Thymus (tissue), 11 donors: ENCODE results near the gene PRIM1. TPM values are rescaled to one million over a fixed set of nuclear protein-coding genes. Genes with fewer than 3 reads are reported as not detected.
"Not testable (repeated sequence)": the region's sequence is repeated elsewhere in the genome, so short reads cannot be mapped to it uniquely, and the experiment has no call there.

Source experiments
- DNase-seq, 9 donors: peaks; one replicate each; pipeline ENCODE4 v3.0.0-alpha.2; 2013; ENCODE audit warnings: low spot score in 9 of 9, low read depth in 6 of 9, missing footprints in 1 of 9
- H3K27ac ChIP-seq, 2 donors: one replicate each; pipeline ENCODE4 v1.5.1; 2013; ENCODE audit warnings: control low read depth in 1 of 2, low read depth in 1 of 2, low read length in 1 of 2, mild to moderate bottlenecking in 1 of 2, moderate library complexity in 1 of 2
- H3K27me3 ChIP-seq, 2 donors: one replicate each; pipeline ENCODE4 v1.5.1; 2013; ENCODE audit warnings: low read length in 1 of 2; ENCODE audit not compliant: control insufficient read depth in 2 of 2, insufficient read depth in 1 of 2
- H3K36me3 ChIP-seq, 2 donors: one replicate each; pipeline ENCODE4 v1.5.1; 2013; ENCODE audit warnings: low read length in 1 of 2, mild to moderate bottlenecking in 1 of 2, moderate library complexity in 1 of 2; ENCODE audit not compliant: control insufficient read depth in 2 of 2, insufficient read depth in 2 of 2
- H3K4me1 ChIP-seq, 2 donors: one replicate each; pipeline ENCODE4 v1.5.1; 2013; ENCODE audit warnings: low read length in 2 of 2; ENCODE audit not compliant: control insufficient read depth in 2 of 2, insufficient read depth in 2 of 2
- H3K4me3 ChIP-seq, 2 donors: one replicate each; pipeline ENCODE4 v1.5.1; 2013; ENCODE audit warnings: low read length in 2 of 2, control low read depth in 1 of 2, mild to moderate bottlenecking in 1 of 2
- H3K9me3 ChIP-seq, 2 donors: one replicate each; pipeline ENCODE4 v1.5.1; 2013; ENCODE audit warnings: low read length in 1 of 2, mild to moderate bottlenecking in 1 of 2; ENCODE audit not compliant: control insufficient read depth in 2 of 2, insufficient read depth in 1 of 2
- WGBS: extraction: QIAGEN DNeasy Blood & Tissue Kit; methylation state at CpG from one replicate; pipeline ENCODE4 v1.1.7; 2013; 5-methylcytosine and 5-hydroxymethylcytosine counted together
- polyA plus RNA-seq: library from polyadenylated mRNA; stranded (reverse); fragments of 200-250 nt; gene quantifications from one replicate; pipeline ENCODE4 v1.2.3, GENCODE V29; 2013
- total RNA-seq: library from RNA; stranded (reverse); fragments of 120-200 nt; gene quantifications from one replicate; pipeline ENCODE4 v1.2.4, GENCODE V29; 2013
- donor health status: healthy.

PRIM1 gene
- total and polyA plus RNA-seq, 2 donors: 6.9 to 37.6 TPM

DNA sequence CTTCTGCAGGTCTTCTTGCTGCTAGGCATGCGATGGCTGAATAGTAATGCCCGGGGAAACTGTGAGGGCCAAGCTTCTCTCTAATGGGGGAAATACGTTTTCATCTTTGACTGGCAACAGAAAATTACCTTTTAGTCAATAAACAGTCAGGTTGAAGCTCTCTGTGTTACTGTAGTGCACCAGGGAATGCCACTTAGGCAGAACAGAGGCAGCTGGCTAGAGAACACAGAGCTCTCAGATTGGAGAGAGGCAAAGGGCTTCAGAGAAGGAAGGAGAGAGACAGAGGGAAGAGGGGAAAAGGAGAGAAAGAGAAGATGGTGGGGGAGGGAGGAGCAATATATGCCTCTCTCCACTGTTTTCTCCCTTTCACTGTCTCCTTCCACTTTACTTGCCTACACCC is 17.7 kb upstream of the PRIM1 start:
- no peak for DNase-seq
- no peaks in the 10 kb centered on the region for H3K4me1 ChIP-seq
- H3K36me3 ChIP-seq: no peaks in the 10 kb centered on the region
- H3K4me3 ChIP-seq: no peak overlapping the region
- no peak overlapping the region for H3K27ac ChIP-seq
- WGBS: 96% methylated on average over 3 of the region's 3 CpGs
- H3K9me3 ChIP-seq: no peaks in the 10 kb centered on the region
- no peaks in the 10 kb centered on the region for H3K27me3 ChIP-seq

DNA sequence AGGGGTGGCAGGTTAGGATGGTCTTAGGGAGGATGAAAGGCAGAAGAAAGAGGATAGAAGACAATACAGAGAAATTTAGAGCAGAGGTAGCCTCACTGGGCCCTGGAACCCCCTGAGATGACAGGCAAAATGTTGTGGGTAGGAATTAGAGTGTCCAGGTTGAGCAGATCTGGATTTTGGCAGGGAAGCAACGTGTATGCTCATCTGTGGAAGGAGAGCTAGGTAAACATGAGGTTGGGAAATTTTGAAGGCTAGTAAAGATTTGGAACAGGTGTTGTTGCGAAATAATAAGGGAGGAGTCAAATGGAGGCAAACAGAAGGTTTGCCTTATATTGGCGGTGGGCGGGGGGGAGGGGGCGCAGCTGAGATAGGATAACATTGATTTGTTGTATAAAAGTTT is 16.3 kb upstream of the PRIM1 start:
- H3K4me3 ChIP-seq: no peak overlapping the region
- DNase-seq: no peak
- no peak overlapping the region for H3K27ac ChIP-seq
- no peaks in the 10 kb centered on the region for H3K36me3 ChIP-seq
- no peaks in the 10 kb centered on the region for H3K27me3 ChIP-seq
- H3K9me3 ChIP-seq: no peaks in the 10 kb centered on the region
- WGBS: 94% methylated on average over 5 of the region's 5 CpGs
- no peaks in the 10 kb centered on the region for H3K4me1 ChIP-seq

DNA sequence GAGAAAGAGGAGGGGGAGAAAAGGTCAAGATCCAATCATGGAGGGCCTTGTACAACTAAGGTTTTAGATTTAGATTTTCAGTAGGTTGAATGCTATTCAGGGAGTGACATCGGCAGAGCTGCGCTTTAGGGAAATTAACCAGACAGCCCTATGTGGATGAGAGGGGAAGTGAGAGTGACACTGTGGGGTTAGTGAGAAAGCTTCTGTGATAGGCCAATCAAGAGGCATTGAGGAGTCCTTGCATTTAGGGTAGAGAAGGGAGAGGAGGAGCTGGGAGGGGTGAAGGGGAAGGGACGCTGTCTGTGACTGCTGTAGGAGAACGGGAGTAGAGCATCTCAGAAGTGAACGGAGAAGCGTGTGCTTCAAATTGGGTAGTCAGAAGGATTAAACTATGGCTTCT is 14.4 kb upstream of the PRIM1 start:
- WGBS: 86% methylated on average over 6 of the region's 6 CpGs
- H3K36me3 ChIP-seq: no peaks in the 10 kb centered on the region
- H3K27me3 ChIP-seq: no peaks in the 10 kb centered on the region
- H3K4me3 ChIP-seq: no peak overlapping the region
- peak in 1 of 9 donors; percentile 28 for DNase-seq
- H3K4me1 ChIP-seq: no peaks in the 10 kb centered on the region
- no peak overlapping the region for H3K27ac ChIP-seq
- no peaks in the 10 kb centered on the region for H3K9me3 ChIP-seq

DNA sequence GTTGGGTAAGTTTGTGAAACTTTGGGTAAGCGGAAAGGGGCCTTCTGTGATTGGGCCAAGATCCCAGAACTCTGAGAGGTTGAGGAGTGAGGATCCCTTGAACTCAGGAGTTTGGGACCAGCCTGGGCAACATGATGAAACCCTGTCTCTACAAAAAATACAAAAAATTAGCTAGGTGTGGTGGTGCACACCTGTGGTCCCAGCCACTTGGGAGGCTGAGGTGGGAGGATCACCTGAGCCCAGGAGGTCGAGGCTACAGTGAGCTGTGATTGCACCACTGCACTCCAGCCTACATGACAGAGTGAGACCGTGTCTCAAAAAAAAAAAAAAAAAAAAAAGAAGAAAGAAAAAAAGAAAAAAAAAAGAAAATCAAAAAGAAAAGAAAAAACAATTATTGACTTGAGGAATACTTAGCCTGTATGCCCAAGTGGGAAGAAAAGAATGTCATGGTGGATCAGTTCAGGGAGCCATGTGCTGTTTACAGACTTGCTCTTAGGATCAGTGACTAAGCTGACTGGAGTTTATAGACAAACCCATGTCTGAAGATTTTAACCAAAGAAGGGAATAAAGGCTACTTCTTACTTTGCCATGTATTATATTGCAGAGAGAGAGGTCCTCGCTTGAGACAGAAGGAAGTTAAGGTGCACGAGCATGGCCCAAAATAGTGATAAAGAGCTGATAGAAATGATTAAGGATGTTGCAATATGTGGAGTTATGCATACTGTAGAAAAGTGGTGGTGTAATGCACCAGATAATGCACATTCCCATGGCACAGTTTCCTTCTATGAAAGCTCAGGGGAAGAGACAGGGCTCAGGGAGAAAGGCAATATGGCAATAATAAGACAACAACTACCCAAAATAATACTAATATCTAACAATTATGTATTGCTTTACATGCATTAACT is 11.9 kb upstream of the PRIM1 start:
- Histone ChIP-seq H3K36me3 (no peaks in the 10 kb centered on the region), H3K27ac (no peak overlapping the region), H3K9me3 (no peaks in the 10 kb centered on the region), H3K4me3 (no peak overlapping the region), H3K27me3 (no peaks in the 10 kb centered on the region), H3K4me1 (no peaks in the 10 kb centered on the region)
- WGBS: 94% methylated on average over 5 of the region's 5 CpGs
- DNase-seq: no peak

DNA sequence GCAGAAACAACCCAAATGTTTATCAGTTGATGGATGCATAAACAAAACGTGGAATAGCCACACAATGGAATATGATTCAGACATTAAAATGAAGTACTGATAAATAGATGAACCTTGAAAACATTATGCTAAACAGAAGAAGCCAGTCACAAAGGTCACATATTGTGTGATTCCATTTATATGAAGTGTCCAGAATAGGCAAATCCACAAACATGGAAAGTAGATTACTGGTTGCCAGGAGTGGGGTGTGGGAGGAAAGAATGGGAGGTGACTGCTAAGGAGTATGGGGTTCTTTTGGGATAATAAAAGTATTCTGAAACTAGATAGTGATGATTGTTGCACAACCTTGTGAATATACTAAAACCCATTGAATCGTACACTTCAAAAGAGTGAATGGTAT is 9.7 kb upstream of the PRIM1 start:
- DNase-seq: no peak
- H3K36me3 ChIP-seq: no peaks in the 10 kb centered on the region
- 92% methylated on average over 2 of the region's 2 CpGs for WGBS
- H3K9me3 ChIP-seq: no peaks in the 10 kb centered on the region
- peaks cover 0 to 2% of the 10 kb centered on the region in 2 donors for H3K4me1 ChIP-seq
- H3K4me3 ChIP-seq: no peak overlapping the region
- H3K27ac ChIP-seq: no peak overlapping the region
- no peaks in the 10 kb centered on the region for H3K27me3 ChIP-seq

DNA sequence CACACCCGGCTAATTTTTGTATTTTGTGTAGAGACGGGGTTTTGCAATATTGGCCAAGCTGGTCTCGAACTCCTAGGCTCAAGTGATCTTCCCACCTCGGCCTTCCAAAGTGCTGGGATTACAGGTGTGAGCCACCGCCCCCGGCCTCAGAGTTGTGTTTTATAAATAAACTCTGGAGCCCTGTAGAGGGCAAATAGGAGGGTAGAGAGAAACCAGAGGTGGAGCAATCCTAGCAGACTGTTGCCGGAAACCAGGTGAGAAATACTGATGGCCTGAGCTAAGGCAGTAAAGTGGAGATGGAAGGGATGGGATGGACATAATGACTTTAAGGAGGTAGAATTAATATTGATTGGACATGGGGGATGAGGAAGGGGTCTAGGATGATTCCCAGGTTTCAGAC is 8.3 kb upstream of the PRIM1 start:
- 82% methylated on average over 7 of the region's 7 CpGs for WGBS
- Histone ChIP-seq H3K36me3 (no peaks in the 10 kb centered on the region), H3K4me3 (no peak overlapping the region), H3K4me1 (peaks cover 0 to 2% of the 10 kb centered on the region in 2 donors), H3K9me3 (no peaks in the 10 kb centered on the region), H3K27ac (no peak overlapping the region), H3K27me3 (no peaks in the 10 kb centered on the region)
- DNase-seq: no peak

DNA sequence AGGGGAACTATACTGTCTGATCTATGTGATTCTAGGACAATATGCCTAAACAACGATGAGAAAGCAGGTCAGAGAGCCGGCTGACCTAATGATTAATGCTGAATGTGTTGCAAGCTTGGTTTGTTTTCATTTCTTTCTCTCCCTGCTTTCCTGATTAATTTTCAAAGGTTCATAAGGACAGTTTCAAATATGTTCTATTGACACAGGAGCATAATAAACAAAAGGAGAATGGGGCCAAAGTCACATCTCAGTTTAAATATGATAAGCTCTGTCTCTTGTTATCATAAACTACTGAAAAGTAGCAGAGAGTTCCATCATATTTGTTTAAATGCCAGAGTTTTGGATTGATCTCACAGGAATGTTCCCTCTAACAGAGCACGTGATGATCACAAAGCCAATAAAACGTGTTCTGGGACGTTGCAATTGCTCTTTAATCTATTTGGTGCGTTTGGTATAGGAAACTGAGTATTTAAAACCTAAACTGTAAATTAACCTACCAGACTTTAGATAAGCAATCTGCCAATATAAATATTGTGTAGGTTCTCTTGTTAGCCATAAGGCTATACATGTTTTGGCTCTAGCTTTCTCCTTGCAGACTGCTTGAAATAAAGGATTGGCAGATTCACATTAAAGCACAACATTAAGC is 7.3 kb upstream of the PRIM1 start:
- peaks cover 0 to 2% of the 10 kb centered on the region in 2 donors for H3K4me1 ChIP-seq
- WGBS: 94% methylated on average over 6 of the region's 6 CpGs
- no peaks in the 10 kb centered on the region for H3K36me3 ChIP-seq
- no peak for DNase-seq
- H3K27ac ChIP-seq: no peak overlapping the region
- H3K27me3 ChIP-seq: no peaks in the 10 kb centered on the region
- H3K4me3 ChIP-seq: no peak overlapping the region
- no peaks in the 10 kb centered on the region for H3K9me3 ChIP-seq

DNA sequence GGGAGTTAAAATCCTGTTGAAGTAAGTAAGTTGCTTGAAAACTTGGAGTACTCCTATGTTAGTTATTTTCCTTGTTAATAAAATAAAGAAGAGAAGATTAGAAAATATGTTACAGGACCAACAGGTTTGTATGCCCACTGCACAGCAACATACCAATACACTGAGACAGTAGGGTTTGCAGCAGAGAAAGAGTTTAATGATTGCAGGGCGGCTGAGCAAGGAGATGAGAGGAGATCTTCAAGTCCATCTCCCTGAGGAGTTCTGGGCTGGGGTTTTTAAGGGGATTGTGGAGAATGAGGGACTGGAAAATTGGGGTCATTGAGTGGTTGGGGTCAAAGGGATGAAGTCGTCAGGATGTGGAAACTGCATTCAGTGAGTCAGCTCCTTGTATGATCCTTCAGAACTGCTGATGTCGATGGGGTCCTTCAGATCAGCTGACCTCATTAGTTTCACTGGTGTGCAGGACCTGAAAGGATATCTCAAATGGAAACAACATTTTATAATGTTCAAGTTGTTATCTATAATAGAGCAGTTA is 6.7 kb upstream of the PRIM1 start:
- H3K4me3 ChIP-seq: no peak overlapping the region
- no peak for DNase-seq
- no peaks in the 10 kb centered on the region for H3K9me3 ChIP-seq
- H3K4me1 ChIP-seq: peaks cover 0 to 2% of the 10 kb centered on the region in 2 donors
- H3K27ac ChIP-seq: no peak overlapping the region
- no peaks in the 10 kb centered on the region for H3K36me3 ChIP-seq
- no peaks in the 10 kb centered on the region for H3K27me3 ChIP-seq
- WGBS: 96% methylated on average over 3 of the region's 3 CpGs

DNA sequence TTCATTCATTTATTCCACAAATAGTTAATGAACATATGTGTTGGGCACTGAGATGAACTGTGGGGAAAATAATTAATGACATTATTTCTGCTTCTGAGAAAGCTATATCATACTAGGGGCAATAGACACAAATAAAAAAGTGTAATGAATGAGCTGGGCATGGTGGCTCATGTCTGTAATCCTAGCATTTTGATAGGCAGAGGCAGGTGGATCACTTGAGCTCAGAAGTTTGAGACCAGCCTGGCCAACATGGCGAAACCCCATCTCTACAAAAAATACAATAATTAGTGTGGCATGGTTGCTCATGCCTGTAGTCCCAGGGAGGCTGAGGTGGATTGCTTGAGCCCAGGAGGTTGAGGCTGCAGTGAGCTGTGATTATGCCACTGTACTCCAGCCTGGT is 5.8 kb upstream of the PRIM1 start:
- not testable (repeated sequence) for H3K9me3 ChIP-seq, H3K36me3 ChIP-seq, DNase-seq, H3K4me3 ChIP-seq, H3K27me3 ChIP-seq, H3K4me1 ChIP-seq, H3K27ac ChIP-seq
- WGBS: 98% methylated on average over 1 of the region's 1 CpG
